NCI-H187 (cell line): ENCODE results near the gene ADH7.
"Not testable (repeated sequence)": the region's sequence is repeated elsewhere in the genome, so short reads cannot be mapped to it uniquely, and the experiment has no call there.

Experiments
- DNase-seq, 2 experiments: peaks; one replicate each; lab custom pipeline; 2025; lab: John Stamatoyannopoulos, UW

ADH7 gene

GRCh38 chr4:99379571-99379970, 55.6 kb downstream of the ADH7 start:
- no peak for DNase-seq

- DNase-seq, result no peak
Observed at GRCh38 chr4:99378876-99379275, 56.3 kb downstream of the ADH7 start.

GRCh38 chr4:99377341-99377740, 57.8 kb downstream of the ADH7 start:
- not testable (repeated sequence) for DNase-seq

- not testable (repeated sequence) for DNase-seq
Observed at GRCh38 chr4:99372464-99372863, 62.7 kb downstream of the ADH7 start.

GRCh38 chr4:99367817-99368216, 67.3 kb downstream of the ADH7 start:
- not testable (repeated sequence) for DNase-seq

- no peak for DNase-seq
Observed at GRCh38 chr4:99366491-99366890, 68.7 kb downstream of the ADH7 start.

- no peak for DNase-seq
Observed at GRCh38 chr4:99362768-99363167, 72.4 kb downstream of the ADH7 start.
